Left lung (tissue), 10 donors: ENCODE results near the gene GRIA4. TPM values are rescaled to one million over a fixed set of nuclear protein-coding genes. Genes with fewer than 3 reads are reported as not detected.

Source experiments
- ATAC-seq: fragments of 200-7000 bp; cut with Tn5 transposase; one replicate; pipeline ENCODE4 v1.9.1; 2020; ENCODE audit warnings: moderate library complexity
- DNase-seq, 4 donors: peaks; one replicate each; pipeline ENCODE4 v3.0.0-alpha.2; 2013 to 2020
- H3K27ac ChIP-seq, 2 donors: fragments of 200-600 bp; sonication (generic) in 1 of 2; one replicate each; pipeline versions ENCODE4 v1.5.0 to v1.8.0; 2020 to 2021
- H3K27me3 ChIP-seq, 2 donors: fragments of 200-600 bp; sonication (generic) in 1 of 2; one replicate each; pipeline versions ENCODE4 v1.5.0 to v1.8.0; 2020 to 2021
- H3K36me3 ChIP-seq, 2 donors: fragments of 200-600 bp; sonication (generic) in 1 of 2; one replicate each; pipeline versions ENCODE4 v1.5.0 to v1.8.0; 2020 to 2021
- H3K4me1 ChIP-seq, 2 donors: fragments of 200-600 bp; one replicate each; pipeline ENCODE4 v1.8.0; 2021
- H3K4me3 ChIP-seq, 2 donors: fragments of 200-600 bp; sonication (generic) in 1 of 2; one replicate each; pipeline versions ENCODE4 v1.5.0 to v1.8.0; 2020 to 2021; ENCODE audit warnings: mild to moderate bottlenecking in 1 of 2
- H3K9me3 ChIP-seq, 2 donors: fragments of 200-600 bp; sonication (generic) in 1 of 2; one replicate each; pipeline versions ENCODE4 v1.5.0 to v1.8.0; 2020 to 2021
- intact Hi-C, 2 donors: fragments of 100-400 bp; cut with DNase I; formaldehyde crosslinking; loops; one replicate each; pipeline versions ENCODE4 v1.11.2 to v1.14.2; 2022
- polyA plus RNA-seq, 6 donors: library from polyadenylated mRNA; unstranded; fragments of 120-200 nt; gene quantifications; one replicate each; pipeline ENCODE4 v1.2.1, GENCODE V29; 2013; ENCODE audit not compliant: insufficient read length in 6 of 6
- total RNA-seq, 2 donors: library from RNA; stranded (reverse); fragmentation: NEBNext Ultra II Directional; extraction: Animal tissue kit (Norgen Biotek cat#: 25700); gene quantifications; one replicate each; pipeline ENCODE4 v1.2.1, GENCODE V29; 2021
- TF ChIP-seq, protein P1 (sequence below), 2 donors: fragments of 200-600 bp; sonication (generic) in 1 of 2; IDR thresholded peaks; one replicate each; pipeline versions ENCODE4 v1.5.0 to v1.8.0; 2021; ENCODE audit warnings: antibody characterized with exemption in 2 of 2
- donor health status: DM: no; HTN: yes; CAD: no.
- donor health status: DM: no; HTN: no; CAD: no.

Gene GRIA4
- total and polyA plus RNA-seq, 8 donors: 0.27 to 0.98 (median 0.63) TPM; not detected in 2

DNA sequence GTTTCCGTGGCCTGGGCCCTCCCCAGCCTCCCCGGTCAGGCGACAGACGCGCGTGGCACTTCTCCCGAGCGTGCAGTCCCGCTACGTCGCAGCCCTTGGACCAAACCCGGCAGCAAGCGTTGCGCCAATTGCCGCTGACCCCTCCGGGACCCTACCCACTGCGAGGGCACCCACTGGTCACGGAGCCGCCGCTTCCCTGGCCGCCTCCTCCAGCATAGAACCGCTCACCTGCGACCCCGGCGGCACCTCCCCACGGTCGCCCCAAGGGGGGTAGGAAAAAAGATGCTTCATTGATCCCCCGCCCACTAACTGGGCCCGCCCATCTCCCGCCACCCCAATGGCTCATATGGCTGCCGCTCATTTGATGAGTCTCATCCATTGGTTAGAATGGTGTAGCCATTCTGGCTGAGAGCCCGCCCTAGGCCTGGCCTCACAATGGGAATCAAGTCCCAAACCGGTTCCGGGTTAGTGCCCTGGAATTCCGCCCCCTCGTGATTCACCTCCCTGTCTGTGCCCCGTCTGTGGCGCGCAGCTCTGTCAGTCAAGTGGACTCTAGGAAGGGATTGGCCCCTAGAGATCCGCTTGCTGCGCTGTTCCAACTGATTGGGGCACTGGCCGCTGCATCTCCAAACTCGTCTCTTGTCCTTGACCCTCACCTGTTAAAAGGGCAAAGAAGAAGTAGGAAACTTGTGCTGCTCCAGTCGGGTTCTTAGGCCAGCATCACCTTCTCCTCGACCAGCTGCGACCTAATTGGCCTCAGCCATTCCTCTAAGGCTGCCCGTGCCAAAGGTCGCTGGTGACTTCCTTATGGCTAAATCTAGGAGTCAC is 412.3 kb downstream of the GRIA4 start, which contains the start of gene MSANTD4:
TSS of gene MSANTD4 (minus strand) at position 274 of the 828 bp plus-strand sequence. CDS start 11,323 bp downstream, outside the sequence.
- H3K27me3 ChIP-seq: no peaks in the 10 kb centered on the region
- ATAC-seq (peak; percentile 99), DNase-seq (peak; percentile 96 to 99 (median 98))
- H3K27ac ChIP-seq: peak within 1 kb of the TSS; percentile 74 to 83
- H3K4me1 ChIP-seq: peaks cover 0 to 26% of the 10 kb centered on the region in 2 donors
- no peaks in the 10 kb centered on the region for H3K36me3 ChIP-seq
- H3K9me3 ChIP-seq: peaks cover 0 to 1% of the 10 kb centered on the region in 2 donors
- TF ChIP-seq, protein P1, sequence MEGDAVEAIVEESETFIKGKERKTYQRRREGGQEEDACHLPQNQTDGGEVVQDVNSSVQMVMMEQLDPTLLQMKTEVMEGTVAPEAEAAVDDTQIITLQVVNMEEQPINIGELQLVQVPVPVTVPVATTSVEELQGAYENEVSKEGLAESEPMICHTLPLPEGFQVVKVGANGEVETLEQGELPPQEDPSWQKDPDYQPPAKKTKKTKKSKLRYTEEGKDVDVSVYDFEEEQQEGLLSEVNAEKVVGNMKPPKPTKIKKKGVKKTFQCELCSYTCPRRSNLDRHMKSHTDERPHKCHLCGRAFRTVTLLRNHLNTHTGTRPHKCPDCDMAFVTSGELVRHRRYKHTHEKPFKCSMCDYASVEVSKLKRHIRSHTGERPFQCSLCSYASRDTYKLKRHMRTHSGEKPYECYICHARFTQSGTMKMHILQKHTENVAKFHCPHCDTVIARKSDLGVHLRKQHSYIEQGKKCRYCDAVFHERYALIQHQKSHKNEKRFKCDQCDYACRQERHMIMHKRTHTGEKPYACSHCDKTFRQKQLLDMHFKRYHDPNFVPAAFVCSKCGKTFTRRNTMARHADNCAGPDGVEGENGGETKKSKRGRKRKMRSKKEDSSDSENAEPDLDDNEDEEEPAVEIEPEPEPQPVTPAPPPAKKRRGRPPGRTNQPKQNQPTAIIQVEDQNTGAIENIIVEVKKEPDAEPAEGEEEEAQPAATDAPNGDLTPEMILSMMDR (IDR thresholded peaks at IDR 0.05): no peak
- H3K4me3 ChIP-seq: peak within 1 kb of the TSS; percentile 84 to 92
- intact Hi-C loops: no loop called here

- peaks cover 0 to 1% of the 10 kb centered on the region in 2 donors for H3K9me3 ChIP-seq
- TF ChIP-seq, protein P1 (IDR thresholded peaks at IDR 0.05): no peak
- H3K4me3 ChIP-seq: peak overlapping the region; percentile 84 to 92
- H3K36me3 ChIP-seq: no peaks in the 10 kb centered on the region
- H3K27ac ChIP-seq: peak overlapping the region; percentile 74 to 83
- intact Hi-C loops: no loop called here
- no peaks in the 10 kb centered on the region for H3K27me3 ChIP-seq
- DNase-seq (no peak), ATAC-seq (no peak)
- H3K4me1 ChIP-seq: peaks cover 0 to 26% of the 10 kb centered on the region in 2 donors
Measured at GRCh38 chr11:106022795-106023275, 413.0 kb downstream of the GRIA4 start.

DNA sequence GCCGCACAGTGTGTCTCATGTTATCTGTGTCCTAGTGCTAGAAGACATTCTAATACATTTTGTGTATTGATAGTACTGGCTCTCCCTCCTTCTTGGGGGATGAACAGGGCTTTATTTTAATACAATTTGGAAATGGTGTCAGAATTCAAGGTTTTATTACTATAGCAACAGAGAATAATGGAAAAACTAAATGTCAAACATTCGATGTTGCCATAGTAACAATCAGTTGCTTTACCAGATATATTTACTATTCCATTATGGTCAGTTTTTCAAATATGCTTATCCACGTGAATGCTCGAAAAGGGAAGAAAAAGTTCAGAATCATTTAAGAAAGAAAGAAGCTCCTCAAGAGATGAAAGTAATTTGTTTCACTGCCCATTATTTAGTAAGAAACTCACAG is 420.7 kb downstream of the GRIA4 start:
- no peak overlapping the region for H3K27ac ChIP-seq
- ATAC-seq: no peak
- H3K9me3 ChIP-seq: peaks cover 0 to 1% of the 10 kb centered on the region in 2 donors
- TF ChIP-seq, protein P1 (IDR thresholded peaks at IDR 0.05): no peak
- H3K4me3 ChIP-seq: no peak overlapping the region
- no peak for DNase-seq
- no peaks in the 10 kb centered on the region for H3K27me3 ChIP-seq
- no peaks in the 10 kb centered on the region for H3K4me1 ChIP-seq
- intact Hi-C loops: no loop called here
- no peaks in the 10 kb centered on the region for H3K36me3 ChIP-seq

- ATAC-seq (no peak), DNase-seq (no peak)
- TF ChIP-seq, protein P1 (IDR thresholded peaks at IDR 0.05): no peak
- intact Hi-C loops: no loop called here
- Histone ChIP-seq H3K9me3 (no peaks in the 10 kb centered on the region), H3K36me3 (no peaks in the 10 kb centered on the region), H3K4me1 (no peaks in the 10 kb centered on the region), H3K4me3 (no peak overlapping the region), H3K27me3 (no peaks in the 10 kb centered on the region), H3K27ac (no peak overlapping the region)
Measured at GRCh38 chr11:106031202-106031810, 421.4 kb downstream of the GRIA4 start.
